Peyer's patch (tissue), 4 donors: ENCODE data around the gene CTCF. TPM values are rescaled to one million over a fixed set of nuclear protein-coding genes. Genes with fewer than 3 reads are reported as not detected.
A peak's percentile ranks its signal among the peaks of the same experiment; 100 is the strongest.

ENCODE experiments used
- DNase-seq, 3 donors: peaks; one replicate each; pipeline ENCODE4 v3.0.0-alpha.2; 2017 to 2019
- H3K27ac ChIP-seq, 4 donors: fragments of 200-600 bp; sonication (generic); one replicate each; pipeline ENCODE4 v1.5.1; 2016 to 2019
- H3K27me3 ChIP-seq, 2 donors: fragments of 200-600 bp; sonication (generic); one replicate each; pipeline ENCODE4 v1.5.1; 2019
- H3K36me3 ChIP-seq, 3 donors: fragments of 200-600 bp; sonication (generic); one replicate each; pipeline ENCODE4 v1.5.1; 2016 to 2019
- H3K4me1 ChIP-seq, 4 donors: fragments of 200-600 bp; sonication (generic); one replicate each; pipeline ENCODE4 v1.5.1; 2016 to 2019
- H3K4me3 ChIP-seq, 4 donors: fragments of 200-600 bp; sonication (generic); 1 replicate in 3 of 4; 2 replicates in 1 of 4; pipeline ENCODE4 v1.5.1; 2016 to 2019; ENCODE audit warnings: mild to moderate bottlenecking in 1 of 4
- H3K9me3 ChIP-seq, 4 donors: fragments of 200-600 bp; sonication (generic); one replicate each; pipeline ENCODE4 v1.5.1; 2016 to 2019; ENCODE audit warnings: mild to moderate bottlenecking in 1 of 4
- CTCF ChIP-seq, 6 experiments: fragments of 450-650 bp in 4 of 6; fragments of 200-600 bp in 2 of 6; sonication (generic) in 1 of 6; IDR thresholded peaks; one replicate each; pipeline ENCODE4 v1.5.1; 2017 to 2019; ENCODE audit warnings: antibody characterized with exemption in 6 of 6, mild to moderate bottlenecking in 3 of 6, moderate library complexity in 1 of 6
- POLR2A ChIP-seq, 2 donors: fragments of 450-650 bp; IDR thresholded peaks; one replicate each; pipeline ENCODE4 v1.5.1; 2017; ENCODE audit warnings: antibody characterized with exemption in 2 of 2, mild to moderate bottlenecking in 2 of 2, moderate library complexity in 2 of 2
- total RNA-seq, 4 donors: library from RNA; depleted of rRNA; stranded (reverse); fragments of >200 nt; gene quantifications; one replicate each; pipeline ENCODE4 v1.1.0, GENCODE V29; 2016

CTCF gene
- total RNA-seq, 4 donors from 2014 or later: 35.3 to 59.4 (median 42.7) TPM

GRCh38 chr16:67544329-67544841, 17.9 kb upstream of the CTCF start:
- Histone ChIP-seq H3K27me3 (no peaks in the 10 kb centered on the region), H3K9me3 (no peaks in the 10 kb centered on the region), H3K4me1 (peaks cover 3 to 27% (median 17%) of the 10 kb centered on the region in 4 donors), H3K36me3 (peaks cover 0 to 26% (median 0%) of the 10 kb centered on the region in 3 donors), H3K27ac (peak overlapping the region in 1 of 4 donors; percentile 35), H3K4me3 (no peak overlapping the region)
- no peak for DNase-seq
- no peak for TF ChIP-seq CTCF (IDR thresholded peaks at IDR 0.05)

- TF ChIP-seq POLR2A (IDR thresholded peaks at IDR 0.05) (no peak), CTCF (IDR thresholded peaks at IDR 0.05) (no peak)
- H3K4me1 ChIP-seq: peaks cover 3 to 27% (median 18%) of the 10 kb centered on the region in 4 donors
- H3K27me3 ChIP-seq: no peaks in the 10 kb centered on the region
- H3K9me3 ChIP-seq: no peaks in the 10 kb centered on the region
- DNase-seq: no peak
- no peak overlapping the region for H3K4me3 ChIP-seq
- H3K36me3 ChIP-seq: peaks cover 0 to 26% (median 0%) of the 10 kb centered on the region in 3 donors
- peak overlapping the region in 1 of 4 donors; percentile 35 for H3K27ac ChIP-seq
Observed at GRCh38 chr16:67544844-67545664, 17.3 kb upstream of the CTCF start.

GRCh38 chr16:67545665-67546024, 16.7 kb upstream of the CTCF start:
- DNase-seq: no peak
- Histone ChIP-seq H3K4me1 (peaks cover 3 to 27% (median 19%) of the 10 kb centered on the region in 4 donors), H3K27me3 (no peaks in the 10 kb centered on the region), H3K36me3 (peaks cover 0 to 26% (median 0%) of the 10 kb centered on the region in 3 donors), H3K4me3 (no peak overlapping the region), H3K9me3 (no peaks in the 10 kb centered on the region), H3K27ac (peak overlapping the region in 1 of 4 donors; percentile 91)
- TF ChIP-seq CTCF (IDR thresholded peaks at IDR 0.05) (no peak), POLR2A (IDR thresholded peaks at IDR 0.05) (no peak)

- TF ChIP-seq POLR2A (IDR thresholded peaks at IDR 0.05) (no peak), CTCF (IDR thresholded peaks at IDR 0.05) (no peak)
- DNase-seq: no peak
- H3K27me3 ChIP-seq: no peaks in the 10 kb centered on the region
- peak overlapping the region in 2 of 4 donors; percentile 6 to 91 for H3K27ac ChIP-seq
- no peak overlapping the region for H3K4me3 ChIP-seq
- peaks cover 3 to 27% (median 19%) of the 10 kb centered on the region in 4 donors for H3K4me1 ChIP-seq
- no peaks in the 10 kb centered on the region for H3K9me3 ChIP-seq
- H3K36me3 ChIP-seq: peaks cover 0 to 26% (median 0%) of the 10 kb centered on the region in 3 donors
Observed at GRCh38 chr16:67546091-67546501, 16.2 kb upstream of the CTCF start.

- DNase-seq: peak; percentile 79 to 94 (median 88)
- Histone ChIP-seq H3K27me3 (no peaks in the 10 kb centered on the region), H3K27ac (peak overlapping the region; percentile 14 to 91 (median 58)), H3K36me3 (peaks cover 0 to 26% (median 0%) of the 10 kb centered on the region in 3 donors), H3K9me3 (no peaks in the 10 kb centered on the region), H3K4me3 (peak overlapping the region in 1 of 4 donors; percentile 27), H3K4me1 (peaks cover 3 to 27% (median 20%) of the 10 kb centered on the region in 4 donors)
- TF ChIP-seq POLR2A (IDR thresholded peaks at IDR 0.05) (no peak), CTCF (IDR thresholded peaks at IDR 0.05) (peak; percentile 88 to 97 (median 94))
Observed at GRCh38 chr16:67546761-67547422, 15.4 kb upstream of the CTCF start.
